ENCODE measurements around the gene FMC1. TPM values are rescaled to one million over a fixed set of nuclear protein-coding genes. Genes with fewer than 3 reads are reported as not detected.
A peak's percentile ranks its signal among the peaks of the same experiment; 100 is the strongest.

The FMC1 gene
- total RNA-seq, 4 donors from 2014 or later = 16.6 to 18.2 (median 17.3) TPM

GRCh38 chr7:139360210-139360947 is 19.2 kb downstream of the FMC1 start:
- H3K36me3 ChIP-seq = peaks cover 0 to 5% of the 10 kb centered on the region in 2 donors
- H3K9me3 ChIP-seq = no peaks in the 10 kb centered on the region
- H3K4me3 ChIP-seq = peak overlapping the region; percentile 84
- H3K27ac ChIP-seq = peak overlapping the region; percentile 97 to 100 (median 100)
- no peak for TF ChIP-seq EP300 (IDR thresholded peaks at IDR 0.05)
- TF ChIP-seq POLR2A (IDR thresholded peaks at IDR 0.05) = no peak
- TF ChIP-seq POLR2AphosphoS5 (IDR thresholded peaks at IDR 0.05) = peak; percentile 69
- H3K4me1 ChIP-seq = peaks cover under 1 to 56% (median 7%) of the 10 kb centered on the region in 3 donors
- H3K27me3 ChIP-seq = no peaks in the 10 kb centered on the region
- ATAC-seq = peak; percentile 89
- 0% methylated on average over 6 to 10 of the region's 47 CpGs for WGBS, 2 donors (ENCODE audit: low coverage in 1 of 2)

DNA sequence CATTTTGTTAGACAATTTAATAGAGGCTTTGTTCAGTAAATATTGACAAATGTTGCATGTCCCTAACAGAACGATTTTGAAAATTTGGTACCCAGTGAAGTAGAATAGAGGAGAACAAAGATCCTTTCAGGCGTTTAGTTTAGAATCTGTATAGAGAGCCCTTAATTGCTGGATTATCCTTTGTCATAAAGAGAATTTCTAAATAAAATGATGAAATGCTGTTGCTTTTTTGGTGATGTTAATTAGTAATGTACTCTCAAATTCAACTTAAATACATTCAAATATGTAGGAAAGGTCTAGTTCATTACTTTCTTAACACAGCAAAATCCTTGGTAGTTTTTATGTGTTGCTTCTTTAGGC is 19.8 kb downstream of the FMC1 start:
- peak overlapping the region; percentile 84 for H3K4me3 ChIP-seq
- H3K27ac ChIP-seq = peak overlapping the region; percentile 97 to 100 (median 100)
- H3K27me3 ChIP-seq = no peaks in the 10 kb centered on the region
- WGBS, 2 donors (ENCODE audit: low coverage in 1 of 2) = 0% methylated on average over 2 of the region's 2 CpGs
- H3K36me3 ChIP-seq = peaks cover 0 to 9% of the 10 kb centered on the region in 2 donors
- no peaks in the 10 kb centered on the region for H3K9me3 ChIP-seq
- peaks cover 5 to 62% (median 7%) of the 10 kb centered on the region in 3 donors for H3K4me1 ChIP-seq
- no peak for ATAC-seq
- no peak for TF ChIP-seq POLR2AphosphoS5 (IDR thresholded peaks at IDR 0.05)

DNA sequence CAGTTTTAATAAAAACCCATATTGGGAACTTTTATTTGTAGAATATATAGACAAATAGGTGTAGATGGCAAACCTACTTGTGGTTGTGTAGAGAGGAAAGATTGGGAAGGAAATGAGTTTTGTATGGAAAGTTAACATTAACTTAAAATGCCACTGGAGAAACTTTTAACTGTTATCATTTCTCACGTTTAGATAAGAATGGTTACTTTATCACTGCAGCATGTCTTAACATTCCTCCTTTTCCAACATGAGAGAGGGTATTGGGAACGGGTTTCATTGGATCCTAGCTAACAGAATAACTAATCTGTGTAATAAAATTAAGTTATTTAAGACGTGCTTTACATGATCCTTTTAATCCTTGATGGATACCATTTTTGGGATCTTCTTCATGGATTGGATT is 20.4 kb downstream of the FMC1 start:
- TF ChIP-seq EP300 (IDR thresholded peaks at IDR 0.05) (no peak), POLR2A (IDR thresholded peaks at IDR 0.05) (no peak), POLR2AphosphoS5 (IDR thresholded peaks at IDR 0.05) (no peak), CTCF (IDR thresholded peaks at IDR 0.05) (no peak)
- H3K4me1 ChIP-seq = peaks cover 5 to 65% (median 7%) of the 10 kb centered on the region in 3 donors
- 10 to 18% methylated on average over 3 of the region's 3 CpGs for WGBS, 2 donors (ENCODE audit: low coverage in 1 of 2)

DNA sequence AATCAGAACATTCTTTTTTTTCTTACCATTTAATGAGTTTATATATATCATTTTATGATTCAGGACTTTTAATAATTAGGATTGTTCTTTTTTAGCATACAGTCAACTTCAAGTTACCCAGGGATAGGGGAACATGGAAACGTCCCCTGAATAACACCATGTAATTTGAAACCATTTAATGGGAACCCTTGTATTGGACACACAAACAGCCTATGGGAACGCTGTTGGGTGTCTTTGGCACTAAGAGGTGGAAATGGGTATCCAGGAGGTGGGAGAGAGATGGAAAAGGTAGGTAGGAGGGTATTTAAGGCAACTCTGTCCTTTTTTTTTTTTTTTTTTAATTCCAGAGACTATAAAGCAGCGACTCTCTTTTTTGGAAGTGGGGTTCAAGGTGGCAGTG is 21.2 kb downstream of the FMC1 start:
- H3K4me1 ChIP-seq = peaks cover 5 to 73% (median 7%) of the 10 kb centered on the region in 3 donors

More for the DNA sequence above, 20.4 kb downstream of the FMC1 start:
- Histone ChIP-seq H3K4me3 (peak overlapping the region in 1 of 2 donors; percentile 84), H3K27me3 (no peaks in the 10 kb centered on the region), H3K36me3 (peaks cover 0 to 9% of the 10 kb centered on the region in 2 donors), H3K9me3 (no peaks in the 10 kb centered on the region), H3K27ac (peak overlapping the region in 2 of 4 donors; percentile 99 to 100)
- ATAC-seq = no peak

DNA sequence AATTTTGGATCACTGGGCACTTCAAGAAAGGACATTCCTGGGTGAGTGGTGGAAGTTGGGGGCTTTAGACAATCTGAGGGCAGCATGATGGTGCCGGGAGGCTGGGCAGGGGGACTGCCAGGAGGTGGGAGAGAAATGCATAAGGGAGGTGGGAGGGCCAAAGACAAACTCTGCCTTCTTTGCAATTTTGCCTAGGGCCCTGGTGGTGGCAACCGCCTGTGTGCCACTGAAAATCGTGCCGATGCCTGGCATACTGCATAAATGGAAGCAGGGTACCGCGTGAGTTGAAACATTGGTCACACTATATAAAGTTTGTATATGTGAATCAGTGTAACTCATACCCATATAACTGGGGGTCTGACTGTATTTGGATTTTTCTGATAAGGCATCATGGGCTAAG is 21.8 kb downstream of the FMC1 start:
- Histone ChIP-seq H3K27ac (no peak overlapping the region), H3K4me3 (no peak overlapping the region), H3K27me3 (no peaks in the 10 kb centered on the region), H3K9me3 (no peaks in the 10 kb centered on the region), H3K4me1 (peaks cover 5 to 74% (median 7%) of the 10 kb centered on the region in 3 donors), H3K36me3 (peaks cover 0 to 15% of the 10 kb centered on the region in 2 donors)
- 74 to 97% methylated on average over 5 to 6 of the region's 6 CpGs for whole genome bisulfite sequencing, 2 donors (ENCODE audit: low coverage in 1 of 2)
- no peak for ATAC-seq
- TF ChIP-seq EP300 (IDR thresholded peaks at IDR 0.05) (no peak), POLR2AphosphoS5 (IDR thresholded peaks at IDR 0.05) (no peak), CTCF (IDR thresholded peaks at IDR 0.05) (no peak), POLR2A (IDR thresholded peaks at IDR 0.05) (no peak)

More for the DNA sequence above, 21.2 kb downstream of the FMC1 start:
- H3K36me3 ChIP-seq = peaks cover 0 to 15% of the 10 kb centered on the region in 2 donors
- no peaks in the 10 kb centered on the region for H3K9me3 ChIP-seq
- 25 to 53% methylated on average over 2 to 3 of the region's 3 CpGs for WGBS, 2 donors (ENCODE audit: low coverage in 1 of 2)
- ATAC-seq = no peak
- TF ChIP-seq POLR2A (IDR thresholded peaks at IDR 0.05) (no peak), POLR2AphosphoS5 (IDR thresholded peaks at IDR 0.05) (no peak), EP300 (IDR thresholded peaks at IDR 0.05) (no peak), CTCF (IDR thresholded peaks at IDR 0.05) (no peak)
- H3K27me3 ChIP-seq = no peaks in the 10 kb centered on the region
- H3K27ac ChIP-seq = no peak overlapping the region
- no peak overlapping the region for H3K4me3 ChIP-seq

GRCh38 chr7:139365336-139365735 is 24.2 kb downstream of the FMC1 start:
- no peaks in the 10 kb centered on the region for H3K9me3 ChIP-seq
- WGBS, 2 donors (ENCODE audit: low coverage in 1 of 2) = 67 to 68% methylated on average over 2 of the region's 2 CpGs
- H3K27ac ChIP-seq = peak overlapping the region in 1 of 4 donors; percentile 6
- TF ChIP-seq CTCF (IDR thresholded peaks at IDR 0.05) = no peak
- no peak for TF ChIP-seq EP300 (IDR thresholded peaks at IDR 0.05)
- TF ChIP-seq POLR2AphosphoS5 (IDR thresholded peaks at IDR 0.05) = no peak
- no peak for TF ChIP-seq POLR2A (IDR thresholded peaks at IDR 0.05)
- H3K27me3 ChIP-seq = no peaks in the 10 kb centered on the region
- H3K4me1 ChIP-seq = peaks cover 13 to 91% (median 16%) of the 10 kb centered on the region in 3 donors
- H3K36me3 ChIP-seq = peaks cover 0 to 15% of the 10 kb centered on the region in 2 donors
- no peak overlapping the region for H3K4me3 ChIP-seq
- no peak for ATAC-seq

Measured in gastroesophageal sphincter (tissue), 4 donors.